HepG2 (cell line): Measurements from ENCODE around the gene TMEM44.

Experiments used
- ERF ChIP-seq: IDR thresholded peaks from 2 replicates; pipeline ENCODE4 v1.6.1; 2018; ENCODE audit warnings: missing biosample characterization, missing genetic modification reagents
- FOXJ3 ChIP-seq: sonication (generic); formaldehyde crosslinking; IDR thresholded peaks from 2 replicates; pipeline ENCODE4 v1.4.0; 2020; ENCODE audit warnings: missing genetic modification reagents, mild to moderate bottlenecking, borderline replicate concordance
- FOXM1 ChIP-seq: sonication (generic); formaldehyde crosslinking; IDR thresholded peaks from 2 replicates; pipeline ENCODE4 v1.5.0; 2020; ENCODE audit warnings: missing genetic modification reagents
- FOXO1 ChIP-seq: sonication (generic); formaldehyde crosslinking; IDR thresholded peaks from 2 replicates; pipeline ENCODE4 v1.4.0; 2020; ENCODE audit warnings: missing genetic modification reagents
- HMGA1 ChIP-seq: sonication (generic); formaldehyde crosslinking; conservative IDR thresholded peaks from 2 replicates; pipeline ENCODE4 v1.4.0; 2020; ENCODE audit warnings: missing genetic modification reagents
- POLR2AphosphoS5 ChIP-seq: IDR thresholded peaks from 2 replicates; pipeline ENCODE4 v1.6.1; 2012; ENCODE audit warnings: low read depth, low read length
- TP53 ChIP-seq: sonication (generic); formaldehyde crosslinking; conservative IDR thresholded peaks from 2 replicates; pipeline ENCODE4 v1.4.0; 2020; ENCODE audit warnings: missing genetic modification reagents
- YEATS4 ChIP-seq: sonication (generic); formaldehyde crosslinking; IDR thresholded peaks from 2 replicates; pipeline ENCODE4 v1.4.0; 2020; ENCODE audit warnings: missing genetic modification reagents, borderline replicate concordance
- ZNF260 ChIP-seq: sonication (generic); formaldehyde crosslinking; IDR thresholded peaks from 2 replicates; pipeline ENCODE4 v1.4.0; 2020; ENCODE audit warnings: missing genetic modification reagents, low read depth, mild to moderate bottlenecking, borderline replicate concordance
- ZNF777 ChIP-seq: sonication (generic); formaldehyde crosslinking; IDR thresholded peaks from 2 replicates; pipeline ENCODE4 v1.4.0; 2020; ENCODE audit warnings: missing genetic modification reagents
- ZNF788 ChIP-seq: sonication (generic); formaldehyde crosslinking; IDR thresholded peaks from 2 replicates; pipeline ENCODE4 v1.5.0; 2020; ENCODE audit warnings: mild to moderate bottlenecking, missing genetic modification reagents, borderline replicate concordance
- TF ChIP-seq, protein P1 (sequence below): sonication (generic); formaldehyde crosslinking; IDR thresholded peaks from 2 replicates; pipeline ENCODE4 v1.5.0; 2020; ENCODE audit warnings: mild to moderate bottlenecking, missing genetic modification reagents, moderate library complexity
- TF ChIP-seq, protein P2 (sequence below): sonication (generic); formaldehyde crosslinking; IDR thresholded peaks from 2 replicates; pipeline ENCODE4 v1.4.0; 2020; ENCODE audit warnings: missing genetic modification reagents
- TF ChIP-seq, protein P3 (sequence below): sonication (generic); formaldehyde crosslinking; IDR thresholded peaks from 2 replicates; pipeline ENCODE4 v1.4.0; 2020; ENCODE audit warnings: missing genetic modification reagents, mild to moderate bottlenecking, borderline replicate concordance

DNA sequence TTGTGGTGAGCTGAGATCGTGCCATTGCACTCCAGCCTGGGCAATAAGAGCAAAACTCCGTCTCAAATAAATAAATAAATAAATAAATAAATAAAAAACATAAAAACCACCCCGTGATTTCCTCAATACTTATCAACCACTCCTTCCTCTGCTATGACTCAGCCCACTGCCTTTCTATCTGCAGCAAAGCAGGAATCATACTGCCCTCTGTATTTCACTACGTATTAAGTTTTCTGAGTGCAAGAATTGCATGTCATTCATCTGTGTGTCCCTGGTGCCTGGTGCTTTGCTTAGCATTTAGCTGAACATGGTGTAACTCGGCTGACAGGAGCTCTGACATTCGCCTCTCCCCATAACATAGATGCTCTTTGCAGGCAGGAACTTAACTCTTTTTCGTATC lies 31.6 kb upstream of the TMEM44 start:
- TF ChIP-seq, protein P1, sequence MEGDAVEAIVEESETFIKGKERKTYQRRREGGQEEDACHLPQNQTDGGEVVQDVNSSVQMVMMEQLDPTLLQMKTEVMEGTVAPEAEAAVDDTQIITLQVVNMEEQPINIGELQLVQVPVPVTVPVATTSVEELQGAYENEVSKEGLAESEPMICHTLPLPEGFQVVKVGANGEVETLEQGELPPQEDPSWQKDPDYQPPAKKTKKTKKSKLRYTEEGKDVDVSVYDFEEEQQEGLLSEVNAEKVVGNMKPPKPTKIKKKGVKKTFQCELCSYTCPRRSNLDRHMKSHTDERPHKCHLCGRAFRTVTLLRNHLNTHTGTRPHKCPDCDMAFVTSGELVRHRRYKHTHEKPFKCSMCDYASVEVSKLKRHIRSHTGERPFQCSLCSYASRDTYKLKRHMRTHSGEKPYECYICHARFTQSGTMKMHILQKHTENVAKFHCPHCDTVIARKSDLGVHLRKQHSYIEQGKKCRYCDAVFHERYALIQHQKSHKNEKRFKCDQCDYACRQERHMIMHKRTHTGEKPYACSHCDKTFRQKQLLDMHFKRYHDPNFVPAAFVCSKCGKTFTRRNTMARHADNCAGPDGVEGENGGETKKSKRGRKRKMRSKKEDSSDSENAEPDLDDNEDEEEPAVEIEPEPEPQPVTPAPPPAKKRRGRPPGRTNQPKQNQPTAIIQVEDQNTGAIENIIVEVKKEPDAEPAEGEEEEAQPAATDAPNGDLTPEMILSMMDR (CRISPR knock-in tag) = no peak
- TF ChIP-seq FOXJ3 (CRISPR knock-in tag) = no peak
- no peak for TF ChIP-seq YEATS4 (CRISPR knock-in tag)
- no peak for TF ChIP-seq HMGA1 (CRISPR knock-in tag)
- TF ChIP-seq, protein P2, sequence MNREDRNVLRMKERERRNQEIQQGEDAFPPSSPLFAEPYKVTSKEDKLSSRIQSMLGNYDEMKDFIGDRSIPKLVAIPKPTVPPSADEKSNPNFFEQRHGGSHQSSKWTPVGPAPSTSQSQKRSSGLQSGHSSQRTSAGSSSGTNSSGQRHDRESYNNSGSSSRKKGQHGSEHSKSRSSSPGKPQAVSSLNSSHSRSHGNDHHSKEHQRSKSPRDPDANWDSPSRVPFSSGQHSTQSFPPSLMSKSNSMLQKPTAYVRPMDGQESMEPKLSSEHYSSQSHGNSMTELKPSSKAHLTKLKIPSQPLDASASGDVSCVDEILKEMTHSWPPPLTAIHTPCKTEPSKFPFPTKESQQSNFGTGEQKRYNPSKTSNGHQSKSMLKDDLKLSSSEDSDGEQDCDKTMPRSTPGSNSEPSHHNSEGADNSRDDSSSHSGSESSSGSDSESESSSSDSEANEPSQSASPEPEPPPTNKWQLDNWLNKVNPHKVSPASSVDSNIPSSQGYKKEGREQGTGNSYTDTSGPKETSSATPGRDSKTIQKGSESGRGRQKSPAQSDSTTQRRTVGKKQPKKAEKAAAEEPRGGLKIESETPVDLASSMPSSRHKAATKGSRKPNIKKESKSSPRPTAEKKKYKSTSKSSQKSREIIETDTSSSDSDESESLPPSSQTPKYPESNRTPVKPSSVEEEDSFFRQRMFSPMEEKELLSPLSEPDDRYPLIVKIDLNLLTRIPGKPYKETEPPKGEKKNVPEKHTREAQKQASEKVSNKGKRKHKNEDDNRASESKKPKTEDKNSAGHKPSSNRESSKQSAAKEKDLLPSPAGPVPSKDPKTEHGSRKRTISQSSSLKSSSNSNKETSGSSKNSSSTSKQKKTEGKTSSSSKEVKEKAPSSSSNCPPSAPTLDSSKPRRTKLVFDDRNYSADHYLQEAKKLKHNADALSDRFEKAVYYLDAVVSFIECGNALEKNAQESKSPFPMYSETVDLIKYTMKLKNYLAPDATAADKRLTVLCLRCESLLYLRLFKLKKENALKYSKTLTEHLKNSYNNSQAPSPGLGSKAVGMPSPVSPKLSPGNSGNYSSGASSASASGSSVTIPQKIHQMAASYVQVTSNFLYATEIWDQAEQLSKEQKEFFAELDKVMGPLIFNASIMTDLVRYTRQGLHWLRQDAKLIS (CRISPR knock-in tag) = no peak
- no peak for TF ChIP-seq FOXM1 (CRISPR knock-in tag)
- no peak for TF ChIP-seq ZNF788 (CRISPR knock-in tag)
- TF ChIP-seq ZNF260 (CRISPR knock-in tag) = no peak
- TF ChIP-seq ERF (CRISPR knock-in tag) = no peak
- TF ChIP-seq, protein P3, sequence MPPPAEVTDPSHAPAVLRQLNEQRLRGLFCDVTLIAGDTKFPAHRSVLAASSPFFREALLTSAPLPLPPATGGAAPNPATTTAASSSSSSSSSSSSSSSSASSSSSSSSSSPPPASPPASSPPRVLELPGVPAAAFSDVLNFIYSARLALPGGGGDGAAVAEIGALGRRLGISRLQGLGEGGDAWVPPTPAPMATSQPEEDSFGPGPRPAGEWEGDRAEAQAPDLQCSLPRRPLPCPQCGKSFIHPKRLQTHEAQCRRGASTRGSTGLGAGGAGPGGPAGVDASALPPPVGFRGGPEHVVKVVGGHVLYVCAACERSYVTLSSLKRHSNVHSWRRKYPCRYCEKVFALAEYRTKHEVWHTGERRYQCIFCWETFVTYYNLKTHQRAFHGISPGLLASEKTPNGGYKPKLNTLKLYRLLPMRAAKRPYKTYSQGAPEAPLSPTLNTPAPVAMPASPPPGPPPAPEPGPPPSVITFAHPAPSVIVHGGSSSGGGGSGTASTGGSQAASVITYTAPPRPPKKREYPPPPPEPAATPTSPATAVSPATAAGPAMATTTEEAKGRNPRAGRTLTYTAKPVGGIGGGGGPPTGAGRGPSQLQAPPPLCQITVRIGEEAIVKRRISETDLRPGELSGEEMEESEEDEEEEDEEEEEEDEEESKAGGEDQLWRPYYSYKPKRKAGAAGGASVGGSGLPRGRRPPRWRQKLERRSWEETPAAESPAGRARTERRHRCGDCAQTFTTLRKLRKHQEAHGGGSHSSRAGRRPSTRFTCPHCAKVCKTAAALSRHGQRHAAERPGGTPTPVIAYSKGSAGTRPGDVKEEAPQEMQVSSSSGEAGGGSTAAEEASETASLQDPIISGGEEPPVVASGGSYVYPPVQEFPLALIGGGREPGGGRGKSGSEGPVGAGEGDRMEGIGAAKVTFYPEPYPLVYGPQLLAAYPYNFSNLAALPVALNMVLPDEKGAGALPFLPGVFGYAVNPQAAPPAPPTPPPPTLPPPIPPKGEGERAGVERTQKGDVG (CRISPR knock-in tag) = no peak
- no peak for TF ChIP-seq TP53 (CRISPR knock-in tag)
- TF ChIP-seq POLR2AphosphoS5 = no peak
- TF ChIP-seq ZNF777 (CRISPR knock-in tag) = no peak
- TF ChIP-seq FOXO1 (CRISPR knock-in tag) = no peak
